ENCODE data around the gene MAN1B1. TPM values are rescaled to one million over a fixed set of nuclear protein-coding genes. Genes with fewer than 3 reads are reported as not detected.

MAN1B1 gene
- polyA plus RNA-seq, 3 donors, result 29.3 to 38.2 (median 33.3) TPM

- H3K4me2 ChIP-seq (replicated peaks; ENCODE audit: extremely low read depth, low read length, poor library complexity, severe bottlenecking), result no peak overlapping the region
- Mint-ChIP-seq H3K27me3 (ENCODE audit: low read depth in 3 of 3) (peaks cover 0 to 4% (median 0%) of the 10 kb centered on the region in 3 donors), H3K27ac (no peak overlapping the region), H3K36me3 (peaks cover 25 to 53% of the 10 kb centered on the region in 2 donors), H3K4me3 (no peak overlapping the region), H3K9me3 (no peaks in the 10 kb centered on the region), H3K4me1 (peaks cover 36% of the 10 kb centered on the region)
- peaks cover 18 to 36% of the 10 kb centered on the region in 2 donors for H3K4me1 ChIP-seq (ENCODE audit: control insufficient read depth in 1 of 2, insufficient read depth in 2 of 2, low read length in 2 of 2)
- DNase-seq, result no peak
- peaks cover 20% of the 10 kb centered on the region for H4K20me1 ChIP-seq (ENCODE audit: insufficient read depth, low read length)
- intact Hi-C loops (cut with micrococcal nuclease), result no loop called here
- H3K79me2 ChIP-seq (ENCODE audit: insufficient read depth, low read length), result no peaks in the 10 kb centered on the region
- no peaks in the 10 kb centered on the region for H3K27me3 ChIP-seq (ENCODE audit: control insufficient read depth in 2 of 2, insufficient read depth in 2 of 2, low read length in 2 of 2)
- WGBS (ENCODE audit: insufficient coverage), result 97% methylated on average over 13 of the region's 13 CpGs
- no peak overlapping the region for H3K9ac ChIP-seq (ENCODE audit: insufficient read depth, low read length, poor library complexity, severe bottlenecking)
- TF ChIP-seq CTCF (IDR thresholded peaks at IDR 0.05), result no peak
- peaks cover 36 to 40% of the 10 kb centered on the region in 2 donors for H3K36me3 ChIP-seq (replicated peaks in 1 of 2; ENCODE audit: control insufficient read depth in 1 of 2, insufficient read depth in 2 of 2, low read length in 2 of 2)
- H3K4me3 ChIP-seq (replicated peaks in 1 of 3; ENCODE audit: low read depth in 2 of 3, low read length in 3 of 3), result no peak overlapping the region
- no peaks in the 10 kb centered on the region for H3K9me3 ChIP-seq (replicated peaks in 1 of 2; ENCODE audit: control insufficient read depth in 1 of 2, insufficient read depth in 1 of 2, low read length in 2 of 2)
- no peak overlapping the region for H3K27ac ChIP-seq (ENCODE audit: low read depth in 1 of 2, low read length in 2 of 2)
- no peak overlapping the region for H2AFZ ChIP-seq (ENCODE audit: insufficient read depth, low read depth, low read length, poor library complexity, severe bottlenecking)
These were observed 7.4 kb upstream of the MAN1B1 start for GRCh38 chr9:137079401-137079787.

GRCh38 chr9:137080260-137081122, 6.3 kb upstream of the MAN1B1 start:
- Histone ChIP-seq H3K27ac (ENCODE audit: low read depth in 1 of 2, low read length in 2 of 2) (no peak overlapping the region), H3K4me2 (replicated peaks; ENCODE audit: extremely low read depth, low read length, poor library complexity, severe bottlenecking) (no peak overlapping the region), H3K4me3 (replicated peaks in 1 of 3; ENCODE audit: low read depth in 2 of 3, low read length in 3 of 3) (no peak overlapping the region), H3K36me3 (replicated peaks in 1 of 2; ENCODE audit: control insufficient read depth in 1 of 2, insufficient read depth in 2 of 2, low read length in 2 of 2) (peaks cover 36 to 40% of the 10 kb centered on the region in 2 donors), H3K79me2 (ENCODE audit: insufficient read depth, low read length) (no peaks in the 10 kb centered on the region), H3K9ac (ENCODE audit: insufficient read depth, low read length, poor library complexity, severe bottlenecking) (no peak overlapping the region), H3K9me3 (replicated peaks in 1 of 2; ENCODE audit: control insufficient read depth in 1 of 2, insufficient read depth in 1 of 2, low read length in 2 of 2) (no peaks in the 10 kb centered on the region), H4K20me1 (ENCODE audit: insufficient read depth, low read length) (peaks cover 20% of the 10 kb centered on the region), H3K27me3 (ENCODE audit: control insufficient read depth in 2 of 2, insufficient read depth in 2 of 2, low read length in 2 of 2) (no peaks in the 10 kb centered on the region), H3K4me1 (ENCODE audit: control insufficient read depth in 1 of 2, insufficient read depth in 2 of 2, low read length in 2 of 2) (peaks cover 25 to 32% of the 10 kb centered on the region in 2 donors), H2AFZ (ENCODE audit: insufficient read depth, low read depth, low read length, poor library complexity, severe bottlenecking) (no peak overlapping the region)
- peaks cover 0 to 2% (median 0%) of the 10 kb centered on the region in 3 donors for H3K27me3 Mint-ChIP-seq (ENCODE audit: low read depth in 3 of 3)
- H3K4me1 Mint-ChIP-seq, result peaks cover 34% of the 10 kb centered on the region
- WGBS (ENCODE audit: insufficient coverage), result 97% methylated on average over 17 of the region's 24 CpGs
- H3K36me3 Mint-ChIP-seq, result peaks cover 25 to 53% of the 10 kb centered on the region in 2 donors
- H3K4me3 Mint-ChIP-seq, result no peak overlapping the region
- intact Hi-C loops (cut with micrococcal nuclease), result no loop called here
- no peak for DNase-seq
- no peak overlapping the region for H3K27ac Mint-ChIP-seq
- TF ChIP-seq CTCF (IDR thresholded peaks at IDR 0.05), result no peak
- H3K9me3 Mint-ChIP-seq, result peaks cover 0 to 5% (median 0%) of the 10 kb centered on the region in 7 donors
